CD14-positive monocyte (primary cell): ENCODE results near the gene RPS6KB2. TPM values are rescaled to one million over a fixed set of nuclear protein-coding genes. Genes with fewer than 3 reads are reported as not detected.

Source experiments
- DNase-seq, 3 donors: peaks; one replicate each; pipeline ENCODE4 v3.0.0-alpha.2; 2011 to 2022
- H2AFZ ChIP-seq: 2 replicates; pipeline ENCODE4 v1.6.0; 2012; ENCODE audit warnings: mild to moderate bottlenecking, low read depth, low read length, inconsistent platforms; ENCODE audit not compliant: insufficient read depth, poor library complexity, severe bottlenecking
- H3K27ac ChIP-seq, 2 donors: 1 replicate in 1 of 2; 2 replicates in 1 of 2; pipeline ENCODE4 v1.5.1; 2012 to 2013; ENCODE audit warnings: low read length in 2 of 2, control low read depth in 1 of 2, inconsistent platforms in 1 of 2, low read depth in 1 of 2, mild to moderate bottlenecking in 1 of 2
- H3K27me3 ChIP-seq, 2 donors: one replicate each; pipeline versions ENCODE4 v1.6.0 to v1.6.1; 2011 to 2013; ENCODE audit warnings: low read length in 2 of 2; ENCODE audit not compliant: control insufficient read depth in 2 of 2, insufficient read depth in 2 of 2
- H3K36me3 ChIP-seq, 2 donors: replicated peaks in 1 of 2; 1 replicate in 1 of 2; 2 replicates in 1 of 2; pipeline versions ENCODE4 v1.5.1 to v1.6.1; 2012 to 2013; ENCODE audit warnings: low read length in 2 of 2, control low read depth in 1 of 2, inconsistent platforms in 1 of 2, mild to moderate bottlenecking in 1 of 2; ENCODE audit not compliant: insufficient read depth in 2 of 2, control insufficient read depth in 1 of 2
- H3K4me1 ChIP-seq, 2 donors: 1 replicate in 1 of 2; 2 replicates in 1 of 2; pipeline versions ENCODE4 v1.5.1 to v1.6.1; 2012 to 2013; ENCODE audit warnings: low read length in 2 of 2, control low read depth in 1 of 2, inconsistent platforms in 1 of 2, mild to moderate bottlenecking in 1 of 2, moderate library complexity in 1 of 2; ENCODE audit not compliant: insufficient read depth in 2 of 2, control insufficient read depth in 1 of 2
- H3K4me2 ChIP-seq: replicated peaks from 2 replicates; pipeline ENCODE3; 2012; ENCODE audit warnings: low read length, moderate library complexity, mild to moderate bottlenecking; ENCODE audit not compliant: poor library complexity, severe bottlenecking; ENCODE audit errors: extremely low read depth
- H3K4me3 ChIP-seq, 3 experiments: fragments of 200-600 bp in 1 of 3; sonication (generic) in 1 of 3; replicated peaks in 1 of 3; 1 replicate in 2 of 3; 2 replicates in 1 of 3; pipeline ENCODE4 v1.5.1; 2011 to 2013; ENCODE audit warnings: low read length in 3 of 3, mild to moderate bottlenecking in 3 of 3, control low read depth in 2 of 3, low read depth in 2 of 3, inconsistent platforms in 1 of 3, moderate library complexity in 1 of 3
- H3K79me2 ChIP-seq: 2 replicates; pipeline ENCODE4 v1.6.0; 2012; ENCODE audit warnings: mild to moderate bottlenecking, control low read depth, inconsistent platforms, low read length, moderate library complexity; ENCODE audit not compliant: insufficient read depth
- H3K9ac ChIP-seq: 2 replicates; pipeline ENCODE4 v1.6.0; 2017; ENCODE audit warnings: low read length, mild to moderate bottlenecking; ENCODE audit not compliant: insufficient read depth, poor library complexity, severe bottlenecking
- H3K9me3 ChIP-seq, 2 donors: replicated peaks in 1 of 2; 1 replicate in 1 of 2; 2 replicates in 1 of 2; pipeline versions ENCODE4 v1.5.1 to v1.6.1; 2012 to 2013; ENCODE audit warnings: low read length in 2 of 2, control low read depth in 1 of 2; ENCODE audit not compliant: control insufficient read depth in 1 of 2, insufficient read depth in 1 of 2
- H4K20me1 ChIP-seq: 2 replicates; pipeline ENCODE4 v1.6.0; 2012; ENCODE audit warnings: mild to moderate bottlenecking, low read length, control low read depth, moderate library complexity; ENCODE audit not compliant: insufficient read depth
- H3K27ac Mint-ChIP-seq, 7 donors: one replicate each; pipeline ENCODE4 v1.8.0; 2020; ENCODE audit warnings: mild to moderate bottlenecking in 7 of 7, mixed read lengths in 7 of 7, moderate library complexity in 6 of 7, inconsistent platforms in 2 of 7
- H3K27me3 Mint-ChIP-seq, 3 donors: one replicate each; pipeline ENCODE4 v1.8.0; 2021 to 2022; ENCODE audit warnings: low read depth in 3 of 3, mild to moderate bottlenecking in 3 of 3, mixed read lengths in 3 of 3, moderate library complexity in 3 of 3, inconsistent platforms in 1 of 3
- H3K36me3 Mint-ChIP-seq, 2 donors: one replicate each; pipeline ENCODE4 v1.8.0; 2020; ENCODE audit warnings: mixed read lengths in 2 of 2, inconsistent platforms in 1 of 2, mild to moderate bottlenecking in 1 of 2
- H3K4me1 Mint-ChIP-seq: one replicate; pipeline ENCODE4 v1.8.0; 2020; ENCODE audit warnings: mild to moderate bottlenecking, mixed read lengths
- H3K4me3 Mint-ChIP-seq, 2 donors: one replicate each; pipeline ENCODE4 v1.8.0; 2020; ENCODE audit warnings: mild to moderate bottlenecking in 2 of 2, mixed read lengths in 2 of 2, moderate library complexity in 1 of 2
- H3K9me3 Mint-ChIP-seq, 7 donors: one replicate each; pipeline ENCODE4 v1.8.0; 2020 to 2022; ENCODE audit warnings: mixed read lengths in 7 of 7, mild to moderate bottlenecking in 6 of 7, moderate library complexity in 6 of 7, inconsistent platforms in 2 of 7
- WGBS: methylation state at CpG from one replicate; pipeline ENCODE4 v1.1.5; 2013; ENCODE audit warnings: missing lambda C conversion rate; ENCODE audit not compliant: insufficient coverage; 5-methylcytosine and 5-hydroxymethylcytosine counted together
- intact Hi-C, 2 donors: fragments of 100-400 bp; cut with micrococcal nuclease; formaldehyde crosslinking; loops; one replicate each; pipeline versions ENCODE4 v1.15.0 to v1.15.1; 2023
- polyA plus RNA-seq, 3 donors: library from polyadenylated mRNA; depleted of rRNA in 1 of 3; unstranded in 2 of 3; stranded (reverse) in 1 of 3; fragments of 300-500 nt in 2 of 3; fragments of >200 nt in 1 of 3; fragmentation: Illumina TruSeq in 2 of 3; gene quantifications; 1 replicate in 2 of 3; 2 replicates in 1 of 3; pipeline ENCODE4 v1.2.3, GENCODE V29; 2012 to 2021
- TF ChIP-seq, protein P1 (sequence below): fragments of 200-600 bp; IDR thresholded peaks from one replicate; pipeline ENCODE4 v1.8.0; 2022; ENCODE audit warnings: antibody characterized with exemption, mild to moderate bottlenecking

Gene RPS6KB2
- polyA plus RNA-seq, 3 donors: 51.6 to 101 (median 53.8) TPM

GRCh38 chr11:67455054-67455453 is 26.8 kb downstream of the RPS6KB2 start, which contains the start of gene CABP4:
Gene CABP4 (plus strand): TSS chr11:67455354. CDS start chr11:67455424, 70 bp downstream.
- no peaks in the 10 kb centered on the region for H3K9me3 Mint-ChIP-seq
- H3K36me3 Mint-ChIP-seq: no peaks in the 10 kb centered on the region
- TF ChIP-seq, protein P1, sequence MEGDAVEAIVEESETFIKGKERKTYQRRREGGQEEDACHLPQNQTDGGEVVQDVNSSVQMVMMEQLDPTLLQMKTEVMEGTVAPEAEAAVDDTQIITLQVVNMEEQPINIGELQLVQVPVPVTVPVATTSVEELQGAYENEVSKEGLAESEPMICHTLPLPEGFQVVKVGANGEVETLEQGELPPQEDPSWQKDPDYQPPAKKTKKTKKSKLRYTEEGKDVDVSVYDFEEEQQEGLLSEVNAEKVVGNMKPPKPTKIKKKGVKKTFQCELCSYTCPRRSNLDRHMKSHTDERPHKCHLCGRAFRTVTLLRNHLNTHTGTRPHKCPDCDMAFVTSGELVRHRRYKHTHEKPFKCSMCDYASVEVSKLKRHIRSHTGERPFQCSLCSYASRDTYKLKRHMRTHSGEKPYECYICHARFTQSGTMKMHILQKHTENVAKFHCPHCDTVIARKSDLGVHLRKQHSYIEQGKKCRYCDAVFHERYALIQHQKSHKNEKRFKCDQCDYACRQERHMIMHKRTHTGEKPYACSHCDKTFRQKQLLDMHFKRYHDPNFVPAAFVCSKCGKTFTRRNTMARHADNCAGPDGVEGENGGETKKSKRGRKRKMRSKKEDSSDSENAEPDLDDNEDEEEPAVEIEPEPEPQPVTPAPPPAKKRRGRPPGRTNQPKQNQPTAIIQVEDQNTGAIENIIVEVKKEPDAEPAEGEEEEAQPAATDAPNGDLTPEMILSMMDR: no peak
- Histone ChIP-seq H3K9me3 (no peaks in the 10 kb centered on the region), H3K4me1 (peaks cover 14 to 27% of the 10 kb centered on the region in 2 donors), H4K20me1 (no peaks in the 10 kb centered on the region), H3K4me3 (no peak within 1 kb of the TSS), H3K36me3 (no peaks in the 10 kb centered on the region), H3K79me2 (no peaks in the 10 kb centered on the region), H3K27ac (no peak within 1 kb of the TSS), H3K4me2 (no peak within 1 kb of the TSS), H3K27me3 (no peaks in the 10 kb centered on the region), H3K9ac (no peak within 1 kb of the TSS), H2AFZ (no peak within 1 kb of the TSS)
- H3K27me3 Mint-ChIP-seq: peaks cover 0 to 5% (median 3%) of the 10 kb centered on the region in 3 donors
- DNase-seq: no peak
- peaks cover 11% of the 10 kb centered on the region for H3K4me1 Mint-ChIP-seq
- no peak within 1 kb of the TSS for H3K4me3 Mint-ChIP-seq
- intact Hi-C loops: no loop called here
- peak within 1 kb of the TSS in 1 of 7 donors; percentile 35 for H3K27ac Mint-ChIP-seq
- 100% methylated on average over 1 of the region's 3 CpGs for WGBS

DNA sequence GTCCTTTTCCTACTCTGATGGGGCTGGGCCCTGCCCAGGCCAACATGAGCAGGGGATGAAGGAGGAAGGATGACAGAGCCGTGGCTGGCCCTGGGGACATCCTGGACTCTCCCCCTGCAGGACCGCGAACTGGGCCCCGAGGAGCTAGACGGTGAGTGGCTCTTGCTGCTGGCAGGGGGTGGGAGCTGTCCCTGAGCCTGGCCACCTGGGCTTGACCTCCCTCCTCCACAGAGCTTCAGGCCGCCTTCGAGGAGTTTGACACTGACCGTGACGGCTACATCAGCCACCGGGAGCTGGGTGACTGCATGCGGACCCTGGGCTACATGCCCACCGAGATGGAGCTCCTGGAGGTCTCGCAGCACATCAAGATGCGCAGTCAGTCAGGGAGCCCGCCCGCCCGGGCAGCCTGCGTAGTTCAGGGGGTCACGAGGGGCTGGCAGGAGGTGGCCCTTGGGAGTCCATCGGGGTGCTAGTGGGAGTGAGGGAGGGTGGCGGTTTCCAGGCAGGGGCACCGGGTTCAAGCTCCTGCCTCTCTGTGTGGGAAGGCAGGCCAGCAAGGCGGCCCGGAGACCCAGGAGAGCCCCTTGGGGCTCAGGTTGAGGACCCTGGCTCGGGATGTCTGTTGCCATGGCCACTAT is 27.9 kb downstream of the RPS6KB2 start:
- H3K9ac ChIP-seq: no peak overlapping the region
- peaks cover 1 to 7% (median 6%) of the 10 kb centered on the region in 3 donors for H3K27me3 Mint-ChIP-seq
- no peak for DNase-seq
- peaks cover 7% of the 10 kb centered on the region for H3K4me1 Mint-ChIP-seq
- peaks cover 9 to 19% of the 10 kb centered on the region in 2 donors for H3K4me1 ChIP-seq
- no peak overlapping the region for H3K27ac Mint-ChIP-seq
- TF ChIP-seq, protein P1: no peak
- H3K9me3 Mint-ChIP-seq: no peaks in the 10 kb centered on the region
- H3K36me3 ChIP-seq: no peaks in the 10 kb centered on the region
- H3K9me3 ChIP-seq: no peaks in the 10 kb centered on the region
- no peaks in the 10 kb centered on the region for H3K79me2 ChIP-seq
- H2AFZ ChIP-seq: no peak overlapping the region
- 96% methylated on average over 19 of the region's 25 CpGs for WGBS
- no peaks in the 10 kb centered on the region for H4K20me1 ChIP-seq
- H3K36me3 Mint-ChIP-seq: no peaks in the 10 kb centered on the region
- H3K4me3 ChIP-seq: no peak overlapping the region
- H3K27ac ChIP-seq: no peak overlapping the region
- H3K4me3 Mint-ChIP-seq: no peak overlapping the region
- intact Hi-C loops: no loop called here
- no peak overlapping the region for H3K4me2 ChIP-seq
- no peaks in the 10 kb centered on the region for H3K27me3 ChIP-seq
